Keratinocyte (primary cell): Measurements from ENCODE around the gene TMEM119. TPM values are rescaled to one million over a fixed set of nuclear protein-coding genes. Genes with fewer than 3 reads are reported as not detected.

Experiments
- DNase-seq: peaks from one replicate; pipeline ENCODE4 v3.0.0-alpha.2; 2011; ENCODE audit warnings: low read depth, missing footprints, low spot score
- FAIRE-seq: peaks from 2 replicates; lab custom pipeline; 2011; peaks lifted over from hg19 to GRCh38; lab: Jason Lieb, UNC
- H2AFZ ChIP-seq: 2 replicates; pipeline ENCODE4 v1.6.0; 2012; ENCODE audit warnings: low read length, control low read depth, inconsistent platforms; ENCODE audit not compliant: control insufficient read depth
- H3K27ac ChIP-seq: 2 replicates; pipeline ENCODE4 v1.5.1; 2011; ENCODE audit warnings: low read length; ENCODE audit not compliant: control insufficient read depth, insufficient read depth
- H3K27me3 ChIP-seq: 3 replicates; pipeline ENCODE4 v1.6.0; 2011; ENCODE audit warnings: low read length; ENCODE audit not compliant: control insufficient read depth, insufficient read depth; ENCODE audit errors: extremely low read depth
- H3K36me3 ChIP-seq, 2 experiments: 2 replicates in 1 of 2; 3 replicates in 1 of 2; pipeline ENCODE4 v1.5.1; 2011; ENCODE audit warnings: low read length in 2 of 2, mild to moderate bottlenecking in 1 of 2; ENCODE audit not compliant: control insufficient read depth in 2 of 2, insufficient read depth in 2 of 2; ENCODE audit errors: extremely low read depth in 1 of 2
- H3K4me1 ChIP-seq: 3 replicates; pipeline ENCODE4 v1.5.1; 2011; ENCODE audit warnings: low read length; ENCODE audit not compliant: control insufficient read depth, insufficient read depth; ENCODE audit errors: extremely low read depth
- H3K4me2 ChIP-seq: 3 replicates; pipeline ENCODE4 v1.6.0; 2011; ENCODE audit warnings: low read depth, low read length; ENCODE audit not compliant: control insufficient read depth, insufficient read depth; ENCODE audit errors: extremely low read depth
- H3K4me3 ChIP-seq, 3 experiments: fragments of 200-600 bp in 1 of 3; sonication (generic) in 1 of 3; 2 replicates in 2 of 3; 3 replicates in 1 of 3; pipeline ENCODE4 v1.5.1; 2011 to 2016; ENCODE audit warnings: low read length in 3 of 3, mild to moderate bottlenecking in 3 of 3, control low read depth in 2 of 3, inconsistent platforms in 1 of 3, low read depth in 1 of 3, mixed read lengths in 1 of 3, mixed run types in 1 of 3, moderate library complexity in 1 of 3; ENCODE audit not compliant: control insufficient read depth in 2 of 3, insufficient read depth in 2 of 3; ENCODE audit errors: extremely low read depth in 1 of 3
- H3K79me2 ChIP-seq: 2 replicates; pipeline ENCODE4 v1.6.0; 2012; ENCODE audit warnings: low read length; ENCODE audit not compliant: control insufficient read depth, insufficient read depth
- H3K9ac ChIP-seq: 3 replicates; pipeline ENCODE4 v1.6.0; 2011; ENCODE audit warnings: low read length; ENCODE audit not compliant: control insufficient read depth, insufficient read depth; ENCODE audit errors: extremely low read depth
- H3K9me1 ChIP-seq: 3 replicates; pipeline ENCODE4 v1.6.0; 2011; ENCODE audit warnings: low read length; ENCODE audit not compliant: control insufficient read depth, insufficient read depth; ENCODE audit errors: extremely low read depth
- H3K9me3 ChIP-seq: 2 replicates; pipeline ENCODE4 v1.5.1; 2012; ENCODE audit warnings: low read depth, low read length; ENCODE audit not compliant: control insufficient read depth
- H4K20me1 ChIP-seq: 3 replicates; pipeline ENCODE4 v1.6.0; 2011; ENCODE audit warnings: low read length; ENCODE audit not compliant: control insufficient read depth, insufficient read depth; ENCODE audit errors: extremely low read depth
- EZH2 ChIP-seq: IDR thresholded peaks from one replicate; pipeline ENCODE4 v1.6.1; 2012; ENCODE audit warnings: inconsistent platforms, mild to moderate bottlenecking, low read length, moderate library complexity
- dilution Hi-C: fragments of 300-500 bp; cut with MboI; formaldehyde crosslinking; loops from one replicate; pipeline ENCODE4 v1.7.0; 2020; ENCODE audit warnings: low sequenced_read_pairs; ENCODE audit not compliant: extremely low pct_ligation_motif_present
- polyA plus RNA-seq, 5 experiments: library from polyadenylated mRNA; depleted of rRNA in 3 of 5; stranded (reverse) in 3 of 5; stranded (forward) in 1 of 5; unstranded in 1 of 5; fragments of >200 nt; gene quantifications; 1 replicate in 1 of 5; 2 replicates in 3 of 5; 3 replicates in 1 of 5; pipeline versions ENCODE4 v1.2.1 to v1.2.3, GENCODE V29; 2011 to 2012; ENCODE audit warnings: missing spikeins in 2 of 5, low read depth in 1 of 5, low replicate concordance in 1 of 5
- TF ChIP-seq, protein P1 (sequence below), 3 experiments: IDR thresholded peaks in 1 of 3; conservative IDR thresholded peaks in 1 of 3; optimal IDR thresholded peaks in 1 of 3; 2 replicates in 2 of 3; 3 replicates in 1 of 3; pipeline versions ENCODE3 to v1.5.1; 2011; ENCODE audit warnings: low read length in 3 of 3, mild to moderate bottlenecking in 3 of 3, moderate library complexity in 2 of 3, control low read depth in 1 of 3, inconsistent platforms in 1 of 3; ENCODE audit not compliant: insufficient read depth in 2 of 3; ENCODE audit errors: extremely low read depth in 1 of 3

Gene TMEM119
- polyA plus RNA-seq, 1 donor (not counting 4 experiments of a cell fraction or from before 2014, with no cell fraction given): not detected

DNA sequence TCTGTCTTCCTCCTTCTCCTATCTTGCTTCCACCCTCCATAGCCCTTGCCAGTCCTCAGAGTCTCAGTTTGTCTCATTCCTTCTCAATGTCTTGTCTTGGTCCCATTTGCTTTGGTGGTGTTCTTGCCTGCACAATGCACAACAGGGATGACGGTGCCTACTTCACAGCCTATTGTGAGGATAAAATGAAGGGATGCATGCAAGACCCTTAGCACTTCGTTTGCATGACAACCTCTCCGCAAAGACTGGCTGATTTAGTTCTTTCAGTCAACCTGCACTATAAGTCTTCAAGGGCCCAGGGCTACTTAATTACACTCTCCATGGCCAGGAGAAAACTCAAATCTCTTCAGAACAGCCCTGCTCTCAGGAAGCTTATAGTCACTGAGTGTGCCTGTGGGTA, 27.3 kb upstream of the TMEM119 start:
- DNase-seq: no peak
- no peak overlapping the region for H2AFZ ChIP-seq
- TF ChIP-seq, protein P1, sequence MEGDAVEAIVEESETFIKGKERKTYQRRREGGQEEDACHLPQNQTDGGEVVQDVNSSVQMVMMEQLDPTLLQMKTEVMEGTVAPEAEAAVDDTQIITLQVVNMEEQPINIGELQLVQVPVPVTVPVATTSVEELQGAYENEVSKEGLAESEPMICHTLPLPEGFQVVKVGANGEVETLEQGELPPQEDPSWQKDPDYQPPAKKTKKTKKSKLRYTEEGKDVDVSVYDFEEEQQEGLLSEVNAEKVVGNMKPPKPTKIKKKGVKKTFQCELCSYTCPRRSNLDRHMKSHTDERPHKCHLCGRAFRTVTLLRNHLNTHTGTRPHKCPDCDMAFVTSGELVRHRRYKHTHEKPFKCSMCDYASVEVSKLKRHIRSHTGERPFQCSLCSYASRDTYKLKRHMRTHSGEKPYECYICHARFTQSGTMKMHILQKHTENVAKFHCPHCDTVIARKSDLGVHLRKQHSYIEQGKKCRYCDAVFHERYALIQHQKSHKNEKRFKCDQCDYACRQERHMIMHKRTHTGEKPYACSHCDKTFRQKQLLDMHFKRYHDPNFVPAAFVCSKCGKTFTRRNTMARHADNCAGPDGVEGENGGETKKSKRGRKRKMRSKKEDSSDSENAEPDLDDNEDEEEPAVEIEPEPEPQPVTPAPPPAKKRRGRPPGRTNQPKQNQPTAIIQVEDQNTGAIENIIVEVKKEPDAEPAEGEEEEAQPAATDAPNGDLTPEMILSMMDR (optimal IDR thresholded peaks at IDR 0.05 in 1 of 3, IDR thresholded peaks at IDR 0.05 in 1 of 3, conservative IDR thresholded peaks at IDR 0.05 in 1 of 3; ENCODE audit: extremely low read depth in 1 of 3, insufficient read depth in 2 of 3, low read length in 3 of 3): no peak
- TF ChIP-seq EZH2: no peak
- dilution Hi-C loops: no loop called here
- no peak overlapping the region for H3K27ac ChIP-seq
- no peak overlapping the region for H3K4me2 ChIP-seq
- no peaks in the 10 kb centered on the region for H3K9me3 ChIP-seq
- no peak overlapping the region for H3K9ac ChIP-seq
- no peaks in the 10 kb centered on the region for H3K9me1 ChIP-seq
- FAIRE-seq: no peak
- no peak overlapping the region for H3K4me3 ChIP-seq
- no peaks in the 10 kb centered on the region for H3K79me2 ChIP-seq
- peaks cover 23% of the 10 kb centered on the region for H3K4me1 ChIP-seq
- no peaks in the 10 kb centered on the region for H3K27me3 ChIP-seq
- H3K36me3 ChIP-seq: no peaks in the 10 kb centered on the region
- no peaks in the 10 kb centered on the region for H4K20me1 ChIP-seq

DNA sequence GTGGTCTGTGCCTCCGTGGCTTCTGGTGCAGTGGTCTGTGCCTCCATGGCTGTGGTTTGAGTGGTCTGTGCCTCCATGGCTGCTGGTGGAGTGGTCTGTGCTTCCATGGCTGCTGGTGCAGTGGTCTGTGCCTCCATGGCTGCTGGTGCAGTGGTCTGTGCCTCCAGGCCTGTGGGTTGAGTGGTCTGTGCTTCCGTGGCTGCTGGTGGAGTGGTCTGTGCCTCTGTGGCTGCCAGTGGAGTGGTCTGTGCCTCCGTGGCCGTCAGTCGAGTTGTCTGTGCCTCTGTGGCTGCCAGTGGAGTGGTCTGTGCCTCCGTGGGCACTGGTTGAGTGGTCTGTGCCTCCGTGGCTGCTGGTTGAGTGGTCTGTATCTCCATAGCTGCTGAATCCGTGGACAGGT, 25.7 kb upstream of the TMEM119 start:
- no peak overlapping the region for H3K27ac ChIP-seq
- H3K4me2 ChIP-seq: no peak overlapping the region
- dilution Hi-C loops: no loop called here
- no peak overlapping the region for H2AFZ ChIP-seq
- DNase-seq (no peak), FAIRE-seq (no peak)
- no peaks in the 10 kb centered on the region for H3K9me3 ChIP-seq
- H3K9ac ChIP-seq: no peak overlapping the region
- peaks cover 6% of the 10 kb centered on the region for H3K4me1 ChIP-seq
- peaks cover 3% of the 10 kb centered on the region for H3K27me3 ChIP-seq
- H3K36me3 ChIP-seq: no peaks in the 10 kb centered on the region
- TF ChIP-seq, protein P1 (optimal IDR thresholded peaks at IDR 0.05 in 1 of 3, IDR thresholded peaks at IDR 0.05 in 1 of 3, conservative IDR thresholded peaks at IDR 0.05 in 1 of 3; ENCODE audit: extremely low read depth in 1 of 3, insufficient read depth in 2 of 3, low read length in 3 of 3): no peak
- no peak for TF ChIP-seq EZH2
- H3K9me1 ChIP-seq: no peaks in the 10 kb centered on the region
- H3K79me2 ChIP-seq: no peaks in the 10 kb centered on the region
- no peak overlapping the region for H3K4me3 ChIP-seq
- no peaks in the 10 kb centered on the region for H4K20me1 ChIP-seq
